Endometrium (tissue), 2 donors: ENCODE results near the gene SEMA5A.

Experiments
- FAIRE-seq: peaks from 2 replicates; lab custom pipeline; 2012; peaks lifted over from hg19 to GRCh38; lab: Jason Lieb, UNC
- donor health status: control.
- donor health status: control.

Gene SEMA5A

DNA sequence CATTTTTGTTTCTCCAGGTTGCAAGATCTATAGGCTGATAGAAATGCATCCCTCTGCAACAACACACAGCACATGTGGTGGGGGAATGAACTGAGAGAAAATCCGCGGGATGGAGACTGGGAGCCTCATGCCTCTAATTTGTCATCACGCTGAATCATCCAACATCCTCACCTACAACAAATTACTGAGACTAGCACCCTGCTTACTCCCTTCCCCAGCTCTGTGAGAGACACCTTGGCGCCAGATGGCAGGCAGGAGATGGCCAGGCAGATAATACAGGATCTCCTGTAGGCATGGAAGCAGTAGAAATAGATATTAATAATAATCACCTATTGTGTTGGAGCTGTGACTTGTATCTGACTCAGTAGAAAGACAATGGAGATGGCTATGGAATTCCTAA, 276.9 kb downstream of the SEMA5A start:
- no peak for FAIRE-seq

DNA sequence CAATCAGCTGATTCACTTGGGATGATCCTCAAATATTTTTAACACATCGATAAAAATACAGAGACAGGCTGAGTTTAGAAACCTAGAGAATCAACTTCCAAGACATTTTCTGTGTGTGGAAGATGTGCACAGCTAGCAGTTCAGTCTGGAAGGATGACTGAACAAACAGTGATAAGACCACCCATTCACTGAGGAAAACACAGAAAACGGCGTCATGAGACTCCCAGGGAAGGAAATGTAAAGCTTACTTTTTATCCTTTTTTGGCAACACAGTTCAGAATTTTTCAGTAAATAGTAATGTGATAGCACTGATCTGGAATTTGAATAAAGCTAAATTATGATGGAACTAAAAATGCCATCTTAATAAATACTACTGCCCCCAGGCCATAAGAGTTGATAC, 277.6 kb downstream of the SEMA5A start:
- FAIRE-seq = no peak

DNA sequence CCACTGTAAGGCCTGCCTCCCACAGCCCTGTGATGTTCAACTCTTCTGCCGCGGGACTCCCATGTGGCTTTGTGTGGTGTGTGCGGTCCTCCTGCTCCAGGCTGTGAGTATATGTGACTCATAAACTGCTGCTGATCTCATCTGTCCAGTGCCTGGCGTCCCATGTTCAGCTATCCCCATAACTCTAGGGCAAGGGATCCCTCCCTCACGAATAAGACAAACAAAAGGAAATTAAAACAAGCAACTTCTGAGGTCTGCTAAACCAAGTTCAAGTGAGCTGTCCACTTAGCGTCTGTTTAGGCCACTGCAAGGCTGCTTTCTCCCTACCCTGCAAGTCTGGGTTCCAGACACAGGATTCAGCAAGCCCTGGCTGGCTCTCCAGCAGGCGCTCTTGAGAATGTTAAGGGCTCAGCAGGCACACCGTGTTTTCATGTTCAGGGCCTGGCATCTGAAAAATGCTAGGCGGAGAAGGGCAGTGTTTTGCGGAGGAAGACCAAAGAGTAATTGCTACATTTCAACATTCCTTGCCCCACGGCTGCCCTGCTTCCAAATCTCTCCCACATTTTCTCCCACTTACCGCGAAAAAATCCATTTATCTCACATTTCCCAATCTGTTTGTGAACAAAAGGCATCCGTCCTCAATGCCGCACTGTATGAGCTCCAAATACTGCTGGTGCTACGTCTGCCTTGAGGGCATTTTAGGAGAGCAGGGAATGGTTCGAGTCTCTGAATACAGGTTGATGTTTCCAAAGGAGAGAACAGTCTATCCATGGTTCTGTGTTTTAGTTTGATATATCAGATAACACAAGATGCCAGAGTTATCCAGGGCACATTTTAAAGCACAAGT, 280.2 kb downstream of the SEMA5A start:
- peak; percentile 74 for FAIRE-seq

DNA sequence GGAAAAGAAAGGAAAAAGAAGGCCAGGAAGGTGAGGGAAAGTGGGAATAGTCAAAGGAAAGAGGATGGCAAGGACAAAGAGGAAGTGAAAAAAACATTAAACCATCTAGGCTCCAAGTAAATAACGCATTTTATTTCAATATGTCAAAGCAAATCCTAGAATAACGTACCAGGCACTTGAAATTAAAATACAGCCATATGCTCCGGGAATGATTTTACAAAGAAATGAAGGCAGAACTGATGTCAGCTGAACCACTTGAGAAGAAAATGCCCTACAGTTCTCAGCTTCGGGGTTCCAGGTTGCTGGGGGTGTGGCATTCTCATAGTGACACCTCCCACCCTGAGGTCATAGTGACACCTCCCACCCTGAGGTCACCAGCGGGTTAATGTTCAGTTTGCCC, 281.6 kb downstream of the SEMA5A start:
- FAIRE-seq = no peak

DNA sequence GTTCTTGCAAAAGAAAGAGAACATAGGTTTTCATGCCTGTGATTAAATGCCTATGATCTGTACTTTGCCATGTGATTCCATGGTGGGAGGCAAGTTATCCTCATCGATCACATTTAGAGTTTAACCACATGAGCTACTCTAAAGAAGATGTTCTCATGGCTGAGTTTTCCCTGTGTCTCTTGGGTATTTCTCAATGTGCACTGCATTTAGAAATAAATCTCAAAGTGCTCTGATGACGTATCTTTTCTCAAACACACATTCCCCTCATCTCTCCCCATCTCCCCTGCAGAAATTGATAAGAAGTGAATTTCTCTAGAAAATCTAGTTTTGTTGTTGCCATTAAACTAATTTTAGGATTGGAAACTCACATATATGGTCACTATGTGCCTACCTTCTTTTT, 282.2 kb downstream of the SEMA5A start:
- no peak for FAIRE-seq

DNA sequence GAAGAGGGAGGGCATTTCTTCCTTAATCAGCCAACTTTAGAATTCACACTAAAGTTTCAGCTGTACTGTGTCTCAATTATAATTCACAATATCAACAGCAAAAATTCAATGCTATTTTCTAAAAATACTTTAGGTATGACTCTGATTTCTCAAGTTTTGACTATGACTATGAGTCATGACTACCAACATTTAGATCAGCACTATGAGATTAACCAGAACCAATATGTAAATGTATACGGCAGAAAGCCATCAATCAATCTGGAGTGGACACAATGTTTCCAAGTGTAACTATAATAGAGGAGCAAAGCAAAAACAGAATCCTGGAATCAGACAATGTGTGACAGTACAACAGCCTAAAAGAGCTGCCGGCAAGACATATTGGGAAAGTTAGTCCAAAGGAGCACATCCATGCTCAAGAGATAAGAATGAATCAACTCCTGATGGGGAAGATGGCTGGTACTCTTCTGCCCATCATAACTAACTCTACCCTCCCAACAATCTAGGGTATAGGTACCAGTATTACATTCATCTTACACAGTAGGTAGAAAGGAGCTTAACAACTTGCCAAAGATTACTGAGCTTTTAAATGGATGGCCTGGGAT, 294.4 kb downstream of the SEMA5A start:
- no peak for FAIRE-seq

DNA sequence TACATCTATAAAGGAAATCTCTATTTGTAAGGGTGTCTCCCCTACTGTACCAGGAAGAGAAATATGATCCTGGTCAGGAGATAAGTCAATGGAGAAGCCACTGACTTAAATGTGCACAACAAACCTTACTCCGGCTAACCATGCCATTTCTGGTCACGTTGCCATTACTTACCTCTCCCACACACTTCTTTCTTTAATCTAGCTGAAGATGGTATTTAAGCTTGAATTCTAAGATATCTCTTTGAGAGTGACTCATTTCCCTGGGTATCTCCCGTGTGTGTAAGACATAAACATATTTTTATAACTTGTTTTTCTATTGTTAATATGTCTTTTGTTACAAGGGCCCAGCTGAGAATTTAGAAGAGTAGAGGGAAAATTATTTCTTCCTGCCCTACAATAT, 296.6 kb downstream of the SEMA5A start:
- no peak for FAIRE-seq

DNA sequence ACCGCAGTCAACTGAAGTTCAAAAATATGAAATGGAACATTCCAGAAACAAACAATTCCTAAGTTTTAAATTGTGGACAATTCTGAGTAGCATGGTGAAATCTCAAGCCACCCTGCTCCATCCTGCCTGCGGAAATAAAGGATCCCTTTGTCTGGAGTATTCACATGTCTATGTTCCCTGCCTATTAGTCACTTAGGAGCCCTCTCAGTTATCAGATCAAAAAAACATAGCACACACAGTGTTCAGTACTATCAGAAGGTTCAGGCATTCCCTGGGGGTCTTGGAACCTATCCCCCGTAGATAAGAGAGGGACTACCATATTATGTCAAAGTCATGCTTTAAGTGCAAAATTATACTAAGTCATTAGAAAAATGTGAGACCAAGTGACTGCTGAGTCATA, 300.8 kb downstream of the SEMA5A start:
- no peak for FAIRE-seq

DNA sequence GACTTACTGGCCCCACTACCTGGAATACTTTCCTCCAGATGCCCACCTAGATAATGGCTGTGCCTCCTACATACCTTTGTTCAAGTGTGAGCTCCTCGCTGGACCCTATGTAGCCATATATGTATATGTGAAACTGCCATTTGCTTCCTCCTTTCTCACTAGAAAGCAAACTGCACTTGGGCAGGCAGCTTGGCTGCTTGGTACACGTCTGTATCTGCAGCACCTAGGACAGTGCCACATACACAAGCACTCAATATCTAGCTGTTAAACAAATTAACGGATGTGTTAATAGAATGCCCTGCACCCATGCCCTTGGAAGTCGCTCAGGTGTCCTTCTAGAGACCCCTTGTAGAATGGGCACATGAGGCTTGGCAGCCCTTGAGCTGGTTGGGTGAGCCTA, 301.5 kb downstream of the SEMA5A start:
- no peak for FAIRE-seq

DNA sequence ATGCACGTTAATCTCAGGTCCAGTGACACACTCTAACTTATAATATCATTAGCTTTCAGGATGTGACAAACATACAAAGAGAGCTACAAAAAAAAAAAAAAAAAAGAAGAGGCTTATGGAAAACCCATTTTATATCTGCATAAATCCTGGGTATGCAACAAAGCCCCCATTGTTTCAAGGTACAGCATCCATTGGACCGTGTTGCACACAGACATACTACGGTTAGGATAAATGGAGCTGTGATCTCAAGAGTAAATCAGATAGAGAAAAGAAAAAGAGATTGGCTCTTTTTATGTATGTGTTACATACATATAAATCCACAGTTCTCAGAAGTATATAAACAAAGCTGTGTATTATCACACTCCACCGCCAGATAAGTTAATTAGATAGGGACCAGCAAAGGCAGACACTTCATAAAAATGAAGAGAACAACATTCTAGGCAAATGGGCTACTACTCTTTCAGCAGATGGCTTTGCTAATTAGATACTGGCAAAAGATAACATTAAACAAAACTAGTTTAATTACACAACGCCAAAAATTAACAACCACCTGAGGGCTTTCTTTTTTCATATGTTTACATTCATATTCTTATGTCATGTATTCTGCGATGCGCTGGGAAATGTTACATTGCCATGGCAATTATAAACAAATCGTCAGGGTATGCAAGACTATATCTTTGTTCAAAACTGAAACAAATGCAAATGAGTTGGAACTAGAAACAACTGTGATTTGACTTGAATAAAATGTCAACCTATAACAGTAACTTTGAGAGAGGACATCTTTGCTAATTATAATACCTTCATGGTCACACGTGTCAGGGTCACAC, 304.2 kb downstream of the SEMA5A start:
- no peak for FAIRE-seq

DNA sequence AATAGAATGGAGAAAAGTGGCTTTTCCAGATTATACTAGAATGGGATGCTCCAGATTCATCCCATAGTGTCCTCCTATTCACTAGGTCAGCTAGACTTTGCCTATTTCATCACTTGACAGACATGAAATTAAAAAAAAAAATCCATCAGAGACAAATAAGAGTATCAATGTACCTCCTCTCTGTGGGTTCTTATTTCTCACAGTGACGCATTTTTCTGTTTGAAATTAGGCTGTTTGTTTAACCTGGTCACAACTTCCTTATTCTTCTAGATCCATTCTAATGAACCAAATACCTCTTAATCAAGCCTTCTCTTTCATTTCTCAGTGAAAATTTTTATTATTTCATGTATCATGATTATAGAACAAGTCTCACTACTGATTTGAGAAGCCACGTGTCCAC, 305.4 kb downstream of the SEMA5A start:
- no peak for FAIRE-seq

DNA sequence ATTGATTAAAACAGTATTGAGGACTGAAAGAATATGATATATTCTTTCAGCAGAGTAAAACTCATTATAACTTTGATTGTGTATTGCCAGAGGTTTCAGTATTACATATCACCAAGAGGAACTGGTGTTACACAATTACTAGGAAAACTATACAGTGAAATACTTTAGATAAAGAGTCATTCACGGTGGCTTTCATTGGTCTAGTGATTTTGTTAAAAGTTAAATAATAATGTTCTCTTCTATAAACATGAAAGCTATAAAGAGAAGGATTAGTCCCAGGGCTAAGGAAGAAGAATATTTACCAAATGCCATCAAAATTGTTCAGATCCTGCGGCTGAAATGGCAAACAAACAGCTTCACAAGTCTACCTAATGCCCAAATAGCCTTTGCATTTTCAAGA, 306.2 kb downstream of the SEMA5A start:
- peak; percentile 15 for FAIRE-seq

DNA sequence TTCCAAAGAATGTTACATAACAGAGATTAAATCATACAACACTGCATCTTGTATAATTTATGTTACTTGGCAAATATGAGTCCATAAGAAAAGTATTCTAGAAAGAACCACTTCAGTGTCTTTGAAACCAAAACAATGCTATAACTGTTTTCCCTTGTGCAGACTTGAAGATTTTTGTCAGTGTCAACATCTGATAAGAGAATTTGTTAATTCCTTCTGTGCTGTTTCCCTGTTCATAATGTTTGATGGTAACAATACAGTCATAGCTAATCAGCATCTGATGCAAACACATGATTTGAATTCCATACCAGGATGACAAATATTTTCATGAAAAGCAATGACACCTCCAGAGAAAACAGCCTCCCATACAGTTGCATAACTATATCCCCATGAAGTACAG, 306.8 kb downstream of the SEMA5A start:
- FAIRE-seq = peak; percentile 99

DNA sequence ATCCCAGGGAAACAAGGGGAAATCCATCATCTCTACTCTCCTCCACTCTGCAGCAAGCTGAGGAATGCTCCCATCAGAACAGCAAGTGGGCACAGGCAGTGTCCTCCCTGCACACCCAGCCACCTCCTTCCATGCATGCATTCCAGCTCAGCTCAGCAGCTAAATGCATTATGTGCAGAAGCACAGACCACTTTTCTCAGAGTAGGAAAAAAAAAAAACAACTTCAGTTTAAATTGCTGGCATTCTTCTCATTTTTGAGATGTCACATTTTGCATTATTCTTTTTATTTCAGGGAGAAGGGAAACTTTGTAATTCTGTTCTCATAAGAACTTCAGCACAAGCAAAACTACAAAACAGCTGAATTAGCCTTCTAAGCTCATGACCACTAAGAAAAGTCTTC, 312.2 kb downstream of the SEMA5A start:
- FAIRE-seq = no peak

DNA sequence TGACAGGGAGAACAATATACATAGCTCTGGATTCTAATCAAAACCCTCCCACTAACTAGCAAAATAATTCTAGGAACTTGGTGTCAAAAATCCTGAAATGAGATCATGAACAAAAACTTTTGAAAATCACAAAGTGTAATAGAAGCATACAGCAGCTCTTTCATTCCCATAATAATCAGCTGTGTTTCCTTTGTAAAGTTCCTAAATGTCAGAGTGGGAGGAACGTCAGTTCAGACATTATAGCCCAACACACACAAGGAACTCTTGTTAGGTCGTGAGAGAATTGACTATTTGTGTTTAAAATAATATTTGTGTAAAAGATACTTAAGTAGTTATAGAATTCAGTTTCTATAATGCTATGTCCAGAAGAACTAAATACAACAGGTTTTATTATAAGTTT, 312.8 kb downstream of the SEMA5A start:
- no peak for FAIRE-seq

DNA sequence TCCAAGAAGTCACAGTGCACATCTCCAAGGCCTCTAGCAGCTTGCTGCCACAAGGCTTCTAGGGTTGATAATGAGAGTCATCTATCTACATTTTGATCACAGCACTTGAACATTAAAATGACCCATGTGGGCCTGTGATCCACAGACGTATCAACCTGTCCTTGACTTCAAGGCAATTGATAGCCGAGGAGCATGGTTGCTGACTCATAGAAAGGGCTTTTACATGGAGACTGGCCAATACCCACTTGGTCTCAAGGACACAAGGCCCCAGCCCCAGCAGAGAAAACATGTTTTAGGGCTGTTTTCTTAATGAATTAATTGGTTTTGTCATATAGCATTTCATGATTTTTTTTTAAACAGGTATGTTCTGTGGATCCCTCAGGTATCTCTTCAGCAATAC, 314.0 kb downstream of the SEMA5A start:
- no peak for FAIRE-seq

DNA sequence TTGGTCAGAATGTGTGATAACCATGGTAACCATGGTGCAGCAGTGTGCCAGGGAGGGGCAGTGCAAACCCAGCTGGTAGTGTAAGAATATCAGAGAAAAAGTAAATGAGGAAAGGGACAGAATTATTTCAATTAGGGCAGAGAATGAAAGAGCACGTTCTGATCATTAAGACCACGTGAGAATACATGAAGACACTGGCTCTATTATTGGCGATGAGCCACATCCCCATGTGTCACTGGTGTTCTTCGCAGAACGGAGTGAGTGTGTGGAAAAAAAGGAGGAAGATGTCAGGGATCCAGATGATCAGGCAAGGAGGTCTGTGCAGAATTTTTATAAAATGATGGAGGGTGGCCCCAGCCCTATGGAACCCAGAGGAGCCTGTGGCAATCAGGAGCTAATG, 315.5 kb downstream of the SEMA5A start:
- FAIRE-seq = no peak

DNA sequence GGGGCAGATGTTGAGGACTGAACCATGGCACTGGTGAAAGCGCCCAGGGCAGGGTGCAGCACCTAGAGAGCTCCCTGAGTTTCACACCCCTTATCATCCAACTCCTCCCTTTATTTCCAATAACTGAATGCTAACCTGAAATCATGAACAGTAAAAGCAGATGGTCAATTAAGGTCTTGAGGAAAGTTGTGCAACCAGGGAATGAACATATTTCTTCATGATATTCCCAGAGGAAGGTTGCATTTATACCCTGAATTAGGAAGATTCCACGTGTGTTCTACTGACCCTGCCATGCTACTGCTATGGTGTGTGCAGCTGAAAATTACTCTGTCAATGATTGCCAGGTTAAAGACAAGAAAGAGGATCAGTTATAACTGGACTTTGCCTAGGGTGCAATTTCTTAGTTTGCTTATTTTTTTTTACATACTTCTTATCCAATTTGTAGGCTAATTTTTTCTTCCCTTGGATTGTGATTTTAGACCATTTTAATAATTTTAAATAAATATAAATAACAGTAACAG, 319.8 kb downstream of the SEMA5A start:
- no peak for FAIRE-seq

DNA sequence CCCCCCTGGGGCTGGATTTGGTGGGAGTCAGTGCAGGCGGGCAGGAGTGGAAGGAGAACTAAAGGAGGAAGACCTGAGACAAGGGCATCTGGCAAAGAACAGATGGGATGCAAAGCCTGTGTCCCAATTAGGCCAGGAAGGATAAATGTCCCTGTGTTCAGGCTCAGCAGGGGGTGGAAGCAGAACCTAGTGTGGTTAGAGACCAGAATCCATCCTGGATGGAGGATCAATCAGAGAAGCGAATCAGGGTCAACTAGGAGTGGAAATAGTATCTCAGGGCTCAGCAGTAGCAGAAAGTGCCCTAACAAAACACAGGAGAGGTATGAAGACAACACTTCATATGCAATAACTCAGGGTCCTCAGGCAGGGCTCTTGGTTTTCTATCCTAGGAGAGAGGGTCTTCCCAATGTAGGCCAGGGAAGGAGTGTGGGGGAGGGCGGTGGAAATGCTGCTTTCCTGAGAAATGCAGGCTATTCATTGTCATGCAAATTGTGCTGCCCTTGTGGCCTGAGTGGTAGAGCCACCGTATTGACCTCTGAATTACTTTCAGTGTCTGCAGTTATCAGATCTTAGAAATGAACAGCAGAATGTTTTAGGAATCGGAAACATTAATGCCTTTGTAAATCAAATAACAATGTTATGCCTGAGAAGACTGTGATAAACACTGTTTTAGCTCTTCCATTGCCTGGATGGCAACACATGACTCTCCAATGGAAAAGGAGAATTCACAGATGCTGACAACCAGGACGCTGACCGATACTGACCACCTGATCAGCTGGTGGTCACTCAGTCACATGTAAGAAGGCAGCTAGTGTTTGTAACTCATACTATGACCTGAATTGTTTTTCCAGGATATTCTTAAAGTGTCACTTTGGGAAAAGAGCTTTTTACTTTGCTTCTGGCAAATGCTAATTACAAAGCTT, 323.6 kb downstream of the SEMA5A start:
- no peak for FAIRE-seq

DNA sequence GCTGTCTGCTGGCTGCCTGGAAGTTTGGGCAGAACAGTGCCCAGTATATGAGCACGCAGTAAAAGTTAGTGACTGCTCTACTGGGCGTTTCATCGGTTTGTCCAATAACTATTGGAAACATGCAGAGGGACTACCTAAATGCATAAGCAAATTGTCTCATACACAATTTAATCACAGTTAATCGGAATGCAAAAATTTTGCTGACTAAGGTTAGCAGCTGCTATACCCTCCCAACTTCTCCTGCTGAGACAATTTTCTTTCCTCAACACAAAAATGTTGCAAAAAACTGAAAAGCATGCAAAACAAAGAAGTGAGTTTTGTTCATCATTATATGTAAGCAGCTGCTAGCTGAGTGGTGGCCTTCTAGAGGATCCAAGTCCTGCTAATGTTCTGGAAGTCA, 327.5 kb downstream of the SEMA5A start:
- no peak for FAIRE-seq

DNA sequence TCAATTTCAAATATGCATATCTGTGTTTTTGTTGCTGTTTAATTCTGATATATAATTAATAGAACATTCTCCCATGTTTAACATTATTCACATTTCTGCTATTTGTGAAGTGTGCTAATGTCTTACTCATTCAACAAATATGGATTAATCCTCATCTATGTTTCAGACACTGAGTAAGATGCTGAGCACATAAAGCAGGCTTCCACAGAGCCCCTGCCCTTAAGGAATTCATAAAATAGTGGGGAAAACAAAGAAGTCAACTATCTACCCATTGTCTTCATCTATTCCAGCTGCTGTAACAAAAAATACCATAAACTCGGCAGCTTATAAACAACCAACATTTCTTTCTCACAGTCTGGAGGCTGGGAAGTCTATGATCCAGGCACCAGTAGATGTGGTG, 333.3 kb downstream of the SEMA5A start:
- FAIRE-seq = no peak
